ENCODE results near the gene DTNB.
A peak's percentile ranks its signal among the peaks of the same experiment; 100 is the strongest.

The DTNB gene

GRCh38 chr2:25418944-25419677 lies 254.3 kb downstream of the DTNB start:
- TF ChIP-seq GATA3 (IDR thresholded peaks at IDR 0.05; ENCODE audit: low read depth, low read length) (no peak), GATA2 (IDR thresholded peaks at IDR 0.05; ENCODE audit: low read depth, low read length) (no peak)

DNA sequence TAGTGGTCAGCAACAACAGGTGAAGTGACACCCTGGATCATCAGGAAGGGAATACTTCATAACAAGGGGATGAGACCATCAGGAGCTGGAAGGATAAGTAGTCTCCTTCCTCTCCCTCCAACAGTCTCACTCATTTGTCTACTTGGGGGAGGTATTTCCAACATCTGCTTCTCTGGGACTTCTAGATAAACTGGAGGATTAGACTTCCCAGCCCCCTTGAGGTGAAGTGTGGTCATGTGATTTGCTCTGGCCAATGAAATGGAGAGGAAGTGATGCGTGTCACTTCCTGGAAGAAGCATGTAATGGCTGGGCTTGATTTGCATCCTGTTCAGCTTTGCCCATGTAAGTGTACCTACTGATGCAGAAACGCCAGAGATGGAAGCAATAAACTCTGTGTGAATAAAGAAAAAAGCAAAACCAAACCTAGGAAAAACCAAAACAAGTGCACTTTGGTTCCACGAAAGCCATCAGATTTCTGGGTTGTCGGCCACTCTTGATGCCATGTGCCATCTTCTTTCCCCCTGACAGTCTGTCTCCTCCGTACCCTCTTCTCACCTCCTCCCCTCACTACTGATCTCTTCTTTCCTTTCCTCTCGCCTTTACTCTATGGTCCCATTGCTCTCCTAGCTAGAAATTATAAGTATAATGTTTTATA lies 255.5 kb downstream of the DTNB start:
- TF ChIP-seq GATA2 (IDR thresholded peaks at IDR 0.05; ENCODE audit: low read depth, low read length), result no peak
- TF ChIP-seq GATA3 (IDR thresholded peaks at IDR 0.05; ENCODE audit: low read depth, low read length), result no peak

DNA sequence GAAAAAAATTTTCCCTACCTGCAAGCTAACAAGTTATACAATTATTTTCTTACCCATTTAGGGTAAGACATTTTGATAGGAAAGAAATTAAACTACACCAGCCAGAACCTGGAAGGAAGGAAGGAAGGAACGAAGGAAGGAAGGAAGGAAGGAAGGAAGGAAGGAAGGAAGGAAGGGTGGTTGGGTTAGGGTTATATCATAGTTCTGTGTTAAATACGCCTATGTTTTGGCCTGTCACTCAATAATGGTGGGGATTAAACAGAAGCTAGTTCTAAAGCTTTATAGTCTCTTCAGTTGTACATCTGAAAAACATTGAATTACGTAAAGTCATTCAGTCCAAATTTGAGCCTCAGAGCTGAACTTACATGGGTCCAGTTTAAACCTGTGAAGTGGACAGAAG lies 256.7 kb downstream of the DTNB start:
- TF ChIP-seq GATA3 (IDR thresholded peaks at IDR 0.05; ENCODE audit: low read depth, low read length) (no peak), GATA2 (IDR thresholded peaks at IDR 0.05; ENCODE audit: low read depth, low read length) (no peak)

GRCh38 chr2:25414781-25415180 lies 258.6 kb downstream of the DTNB start:
- TF ChIP-seq GATA2 (IDR thresholded peaks at IDR 0.05; ENCODE audit: low read depth, low read length), result no peak
- no peak for TF ChIP-seq GATA3 (IDR thresholded peaks at IDR 0.05; ENCODE audit: low read depth, low read length)

DNA sequence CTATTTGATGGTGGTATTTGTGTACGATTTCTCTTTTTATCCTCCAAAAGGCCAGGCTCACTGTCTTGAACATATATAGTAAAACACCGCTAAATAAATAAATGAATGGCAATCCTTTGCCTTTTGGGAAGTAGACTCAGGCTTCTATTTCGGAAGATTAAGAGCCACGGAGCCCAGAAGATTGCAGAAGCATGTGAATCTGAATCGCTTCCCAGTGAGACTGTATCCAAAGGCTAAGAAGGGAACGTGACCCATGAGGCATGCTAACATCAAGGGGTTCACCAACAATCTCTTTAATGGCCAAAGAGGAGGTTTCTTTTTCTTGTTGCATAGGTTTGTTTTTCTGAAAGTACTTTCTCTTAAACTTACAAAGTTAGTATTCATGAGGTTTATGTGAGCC lies 261.6 kb downstream of the DTNB start:
- TF ChIP-seq GATA3 (IDR thresholded peaks at IDR 0.05; ENCODE audit: low read depth, low read length) (no peak), GATA2 (IDR thresholded peaks at IDR 0.05; ENCODE audit: low read depth, low read length) (no peak)

DNA sequence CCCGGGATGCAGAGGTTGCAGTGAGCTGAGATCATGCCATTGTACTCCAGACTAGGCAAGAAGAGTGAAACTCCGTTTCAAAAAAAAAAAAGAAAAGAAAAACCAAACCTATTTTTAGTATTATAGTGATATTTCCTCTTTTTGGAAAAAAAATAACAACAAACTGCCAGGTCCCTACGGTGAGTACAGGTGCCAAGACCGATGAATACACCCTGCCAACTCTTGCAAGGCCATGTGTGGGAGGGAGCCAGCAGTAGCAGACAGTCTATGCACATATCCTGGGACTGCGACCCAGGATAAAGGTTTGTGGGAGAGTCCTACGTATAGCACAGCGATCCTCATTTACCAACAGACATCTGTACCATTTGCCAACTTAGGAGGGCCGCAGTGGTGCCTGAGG lies 262.1 kb downstream of the DTNB start:
- TF ChIP-seq GATA2 (IDR thresholded peaks at IDR 0.05; ENCODE audit: low read depth, low read length) (no peak), GATA3 (IDR thresholded peaks at IDR 0.05; ENCODE audit: low read depth, low read length) (no peak)

- no peak for TF ChIP-seq GATA3 (IDR thresholded peaks at IDR 0.05; ENCODE audit: low read depth, low read length)
- TF ChIP-seq GATA2 (IDR thresholded peaks at IDR 0.05; ENCODE audit: low read depth, low read length), result no peak
These were observed 263.0 kb downstream of the DTNB start for GRCh38 chr2:25410370-25410769.

GRCh38 chr2:25409468-25409867 lies 263.9 kb downstream of the DTNB start:
- TF ChIP-seq GATA2 (IDR thresholded peaks at IDR 0.05; ENCODE audit: low read depth, low read length) (no peak), GATA3 (IDR thresholded peaks at IDR 0.05; ENCODE audit: low read depth, low read length) (no peak)

GRCh38 chr2:25409044-25409443 lies 264.3 kb downstream of the DTNB start:
- no peak for TF ChIP-seq GATA3 (IDR thresholded peaks at IDR 0.05; ENCODE audit: low read depth, low read length)

- TF ChIP-seq GATA3 (IDR thresholded peaks at IDR 0.05; ENCODE audit: low read depth, low read length) (no peak), GATA2 (IDR thresholded peaks at IDR 0.05; ENCODE audit: low read depth, low read length) (no peak)
These were observed 267.6 kb downstream of the DTNB start for GRCh38 chr2:25405611-25406295.

GRCh38 chr2:25402477-25402876 lies 270.9 kb downstream of the DTNB start:
- TF ChIP-seq GATA3 (IDR thresholded peaks at IDR 0.05; ENCODE audit: low read depth, low read length) (no peak), GATA2 (IDR thresholded peaks at IDR 0.05; ENCODE audit: low read depth, low read length) (no peak)

- TF ChIP-seq GATA2 (IDR thresholded peaks at IDR 0.05; ENCODE audit: low read depth, low read length) (no peak), GATA3 (IDR thresholded peaks at IDR 0.05; ENCODE audit: low read depth, low read length) (no peak)
These were observed 271.9 kb downstream of the DTNB start for GRCh38 chr2:25401307-25402026.

GRCh38 chr2:25400576-25401216 lies 272.7 kb downstream of the DTNB start:
- TF ChIP-seq GATA3 (IDR thresholded peaks at IDR 0.05; ENCODE audit: low read depth, low read length) (no peak), GATA2 (IDR thresholded peaks at IDR 0.05; ENCODE audit: low read depth, low read length) (peak; percentile 21; the same call in 1 of the 2 replicates)

DNA sequence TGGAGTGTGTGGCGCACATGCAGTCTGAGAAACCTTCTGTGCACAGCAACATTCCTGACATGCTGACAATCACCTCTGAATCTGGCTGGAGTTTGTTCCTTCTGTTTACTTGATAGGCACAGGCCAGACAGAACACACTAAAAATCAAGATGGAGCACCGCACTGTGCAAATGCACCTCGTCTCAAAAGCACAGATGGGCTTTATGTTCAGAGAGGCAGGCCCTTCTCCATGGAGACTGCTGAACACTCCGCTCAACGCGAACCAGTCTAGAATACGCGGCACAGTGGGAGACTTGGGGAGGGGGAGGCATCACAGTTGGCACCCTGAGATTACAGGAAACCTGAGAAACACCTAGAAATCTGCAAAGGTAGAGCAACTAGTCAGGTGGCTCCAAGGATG lies 273.2 kb downstream of the DTNB start:
- TF ChIP-seq GATA2 (IDR thresholded peaks at IDR 0.05; ENCODE audit: low read depth, low read length), result no peak
- TF ChIP-seq GATA3 (IDR thresholded peaks at IDR 0.05; ENCODE audit: low read depth, low read length), result no peak
